Skeletal muscle tissue (tissue), 4 donors: ENCODE results near the gene OR52I1. TPM values are rescaled to one million over a fixed set of nuclear protein-coding genes. Genes with fewer than 3 reads are reported as not detected.

Experiments
- H3K27ac ChIP-seq: one replicate; pipeline ENCODE4 v1.7.0; 2013; ENCODE audit warnings: mild to moderate bottlenecking, low read depth, low read length, inconsistent platforms
- H3K27me3 ChIP-seq, 3 donors: one replicate each; pipeline ENCODE4 v1.7.0; 2013; ENCODE audit warnings: low read length in 3 of 3; ENCODE audit not compliant: control insufficient read depth in 3 of 3, insufficient read depth in 3 of 3
- H3K36me3 ChIP-seq, 3 donors: one replicate each; pipeline ENCODE4 v1.7.0; 2013; ENCODE audit warnings: low read length in 3 of 3; ENCODE audit not compliant: control insufficient read depth in 3 of 3, insufficient read depth in 3 of 3
- H3K4me1 ChIP-seq, 3 donors: one replicate each; pipeline ENCODE4 v1.7.0; 2013; ENCODE audit warnings: low read length in 3 of 3, mild to moderate bottlenecking in 3 of 3; ENCODE audit not compliant: control insufficient read depth in 3 of 3, insufficient read depth in 3 of 3
- H3K4me3 ChIP-seq, 3 donors: one replicate each; pipeline ENCODE4 v1.7.0; 2013; ENCODE audit warnings: low read length in 3 of 3
- H3K9ac ChIP-seq, 3 donors: one replicate each; pipeline ENCODE4 v1.7.0; 2013; ENCODE audit warnings: low read length in 3 of 3, mild to moderate bottlenecking in 3 of 3, moderate library complexity in 2 of 3, low read depth in 1 of 3
- H3K9me3 ChIP-seq, 3 donors: one replicate each; pipeline ENCODE4 v1.7.0; 2013; ENCODE audit warnings: low read length in 3 of 3; ENCODE audit not compliant: control insufficient read depth in 3 of 3
- total RNA-seq: library from RNA; depleted of rRNA; stranded (reverse); fragments of >200 nt; gene quantifications from one replicate; pipeline ENCODE4 v1.2.3, GENCODE V29; 2014
- donor health status: Osteomylitis.

Gene OR52I1
- total RNA-seq, 1 donor from 2014 or later: not detected

DNA sequence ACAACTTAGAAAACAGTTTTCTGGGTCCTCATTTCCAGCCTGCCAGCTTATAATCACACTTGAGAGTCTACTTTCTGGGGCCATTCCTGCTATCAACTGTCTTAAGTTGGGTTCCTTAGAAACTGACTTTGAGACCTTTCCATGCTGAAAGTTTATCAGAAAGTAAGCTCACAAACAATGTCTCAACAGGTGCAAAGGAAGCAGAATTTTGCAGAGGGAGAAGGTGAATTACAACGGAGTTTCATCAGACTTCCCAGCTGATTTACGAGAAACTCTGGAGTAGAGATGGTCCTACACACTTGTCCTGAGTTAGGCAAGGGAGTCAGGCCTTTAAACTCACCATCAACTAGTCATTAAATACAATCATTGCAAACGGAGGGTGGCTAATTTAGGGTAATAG, 17.0 kb upstream of the OR52I1 start:
- Histone ChIP-seq H3K4me1 (no peaks in the 10 kb centered on the region), H3K36me3 (no peaks in the 10 kb centered on the region), H3K4me3 (no peak overlapping the region), H3K27ac (no peak overlapping the region), H3K27me3 (no peaks in the 10 kb centered on the region), H3K9me3 (no peaks in the 10 kb centered on the region), H3K9ac (no peak overlapping the region)

DNA sequence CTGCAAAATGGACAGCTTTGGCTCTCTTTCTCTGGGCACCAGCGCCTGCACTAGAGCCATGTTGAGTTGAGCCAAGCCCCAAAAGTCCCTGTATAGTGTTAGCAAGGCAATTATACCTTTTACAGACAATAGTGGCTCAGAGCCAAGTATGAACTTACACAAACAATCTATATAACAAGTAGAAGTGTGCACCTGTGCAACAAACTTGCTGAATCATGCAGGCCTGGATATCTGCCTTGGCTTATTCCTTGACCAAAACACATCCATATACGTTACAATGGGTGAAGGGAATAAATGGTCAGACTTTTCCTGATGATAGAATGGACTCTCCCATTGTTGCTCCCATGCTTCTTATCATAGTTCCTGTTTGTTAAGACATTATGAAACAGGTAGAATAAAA, 16.1 kb upstream of the OR52I1 start:
- no peak overlapping the region for H3K27ac ChIP-seq
- no peaks in the 10 kb centered on the region for H3K36me3 ChIP-seq
- H3K9me3 ChIP-seq: no peaks in the 10 kb centered on the region
- no peaks in the 10 kb centered on the region for H3K4me1 ChIP-seq
- H3K4me3 ChIP-seq: no peak overlapping the region
- H3K9ac ChIP-seq: no peak overlapping the region
- H3K27me3 ChIP-seq: no peaks in the 10 kb centered on the region

DNA sequence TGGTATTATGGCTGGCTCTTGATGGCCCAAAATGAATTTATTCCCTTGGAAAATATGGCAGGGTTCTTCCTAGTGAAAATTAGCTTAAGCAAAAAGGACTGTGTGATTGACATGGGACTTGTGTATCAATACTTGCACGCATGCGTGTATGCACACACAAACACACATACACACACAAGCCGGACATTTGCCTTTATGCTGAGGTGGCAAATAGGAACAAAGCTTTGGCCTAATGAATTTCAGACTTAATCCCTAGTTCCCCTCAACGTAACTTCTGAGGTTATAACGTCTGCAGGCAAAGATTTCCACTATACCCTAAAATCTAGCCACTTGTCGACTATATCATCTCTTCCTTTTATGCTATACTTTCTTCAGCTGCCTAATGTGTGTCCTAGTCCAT, 15.2 kb upstream of the OR52I1 start:
- Histone ChIP-seq H3K9me3 (no peaks in the 10 kb centered on the region), H3K4me3 (no peak overlapping the region), H3K4me1 (no peaks in the 10 kb centered on the region), H3K27ac (no peak overlapping the region), H3K36me3 (no peaks in the 10 kb centered on the region), H3K9ac (no peak overlapping the region), H3K27me3 (no peaks in the 10 kb centered on the region)

DNA sequence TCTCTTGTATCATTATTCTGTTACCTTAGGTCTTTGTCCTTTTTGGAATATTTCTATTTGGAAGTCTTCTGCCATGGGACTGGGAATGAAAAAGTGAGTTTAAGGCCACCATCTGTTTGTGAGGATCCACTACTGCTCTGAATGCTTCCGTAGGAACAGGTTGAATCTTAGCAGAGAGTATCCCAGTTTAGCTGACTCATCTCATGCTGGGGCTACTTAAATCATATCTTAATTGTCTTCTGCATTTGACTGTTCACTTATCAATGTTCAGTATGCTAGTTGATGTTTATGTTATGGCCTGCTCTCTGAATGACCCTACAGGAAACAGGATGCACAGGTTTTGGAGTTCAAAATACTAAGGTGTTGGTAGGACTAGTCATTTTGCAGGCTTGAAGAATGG, 13.7 kb upstream of the OR52I1 start:
- Histone ChIP-seq H3K4me3 (no peak overlapping the region), H3K36me3 (no peaks in the 10 kb centered on the region), H3K4me1 (no peaks in the 10 kb centered on the region), H3K9ac (no peak overlapping the region), H3K27ac (no peak overlapping the region), H3K27me3 (no peaks in the 10 kb centered on the region), H3K9me3 (no peaks in the 10 kb centered on the region)

DNA sequence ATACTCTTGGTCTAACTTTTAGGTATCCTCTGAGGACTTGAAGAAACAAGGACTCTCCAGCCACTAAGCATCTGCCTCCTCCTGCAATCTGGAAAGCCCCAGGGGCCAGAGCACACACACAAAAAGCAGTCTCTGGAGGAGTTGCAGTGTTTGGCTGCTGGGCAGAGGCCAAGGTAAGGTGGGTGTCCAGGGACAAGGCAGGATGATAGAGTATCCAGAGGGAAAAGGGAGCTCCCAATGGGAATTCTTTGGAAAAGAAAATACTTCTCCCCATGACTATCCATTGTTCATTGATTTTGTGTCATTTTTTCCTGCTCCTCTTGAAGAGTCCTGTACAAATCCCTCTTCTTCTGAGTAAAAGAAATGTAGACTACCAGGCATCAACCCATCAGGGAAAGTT, 12.4 kb upstream of the OR52I1 start, which contains the start of gene OR52I2:
TSS of gene OR52I2 (plus strand) at position 301 of the 400 bp plus-strand sequence.
- no peaks in the 10 kb centered on the region for H3K27me3 ChIP-seq
- no peak within 1 kb of the TSS for H3K27ac ChIP-seq
- H3K36me3 ChIP-seq: no peaks in the 10 kb centered on the region
- no peaks in the 10 kb centered on the region for H3K9me3 ChIP-seq
- no peak within 1 kb of the TSS for H3K4me3 ChIP-seq
- H3K9ac ChIP-seq: no peak within 1 kb of the TSS
- no peaks in the 10 kb centered on the region for H3K4me1 ChIP-seq

DNA sequence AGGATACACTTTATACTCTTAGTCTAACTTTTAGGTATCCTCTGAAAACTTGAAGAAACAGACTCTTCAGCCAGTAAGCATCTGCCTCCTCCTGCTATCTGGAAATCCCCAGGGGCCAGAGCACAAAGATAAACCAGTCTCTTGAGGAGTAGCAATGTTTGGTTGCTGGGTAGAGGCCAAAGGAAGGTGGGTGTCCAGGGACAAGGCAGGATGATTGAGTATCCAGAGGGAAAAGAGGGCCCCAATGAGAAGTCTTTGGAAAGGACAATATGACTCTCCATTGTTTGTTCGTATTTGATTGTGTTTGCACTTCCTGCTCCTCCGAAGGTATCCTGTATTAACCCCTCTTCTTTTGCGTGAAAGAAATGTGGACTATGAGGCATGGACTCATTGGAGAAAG, 4.8 kb upstream of the OR52I1 start:
- Histone ChIP-seq H3K4me1 (no peaks in the 10 kb centered on the region), H3K27ac (no peak overlapping the region)

DNA sequence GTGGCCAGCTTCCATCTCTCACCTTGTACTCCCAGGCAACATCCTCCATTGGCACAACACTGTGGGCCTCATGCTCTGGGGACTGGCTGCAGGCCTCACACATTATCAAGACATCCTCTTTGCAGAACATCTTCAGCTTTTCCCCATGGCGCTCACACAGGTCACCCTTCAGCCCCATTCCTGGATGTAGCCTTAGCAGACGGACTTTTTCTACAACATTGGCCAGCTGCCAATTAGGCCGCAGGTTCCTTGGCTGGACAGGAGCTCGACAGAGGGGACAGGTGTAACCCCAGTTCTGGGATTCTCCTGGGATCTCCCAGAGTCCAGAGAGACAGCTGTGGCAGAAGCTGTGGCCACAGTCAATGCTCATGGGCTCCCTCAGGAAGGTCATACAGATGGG, 11.2 kb downstream of the OR52I1 start:
- Histone ChIP-seq H3K27me3 (no peaks in the 10 kb centered on the region), H3K4me1 (peaks cover 7 to 18% (median 12%) of the 10 kb centered on the region in 3 donors), H3K27ac (no peak overlapping the region), H3K4me3 (no peak overlapping the region), H3K9ac (no peak overlapping the region), H3K9me3 (no peaks in the 10 kb centered on the region), H3K36me3 (peaks cover 42 to 50% (median 44%) of the 10 kb centered on the region in 3 donors)

More for the DNA sequence above, 4.8 kb upstream of the OR52I1 start:
- Histone ChIP-seq H3K9me3 (no peaks in the 10 kb centered on the region), H3K4me3 (no peak overlapping the region), H3K27me3 (no peaks in the 10 kb centered on the region), H3K9ac (no peak overlapping the region), H3K36me3 (no peaks in the 10 kb centered on the region)

DNA sequence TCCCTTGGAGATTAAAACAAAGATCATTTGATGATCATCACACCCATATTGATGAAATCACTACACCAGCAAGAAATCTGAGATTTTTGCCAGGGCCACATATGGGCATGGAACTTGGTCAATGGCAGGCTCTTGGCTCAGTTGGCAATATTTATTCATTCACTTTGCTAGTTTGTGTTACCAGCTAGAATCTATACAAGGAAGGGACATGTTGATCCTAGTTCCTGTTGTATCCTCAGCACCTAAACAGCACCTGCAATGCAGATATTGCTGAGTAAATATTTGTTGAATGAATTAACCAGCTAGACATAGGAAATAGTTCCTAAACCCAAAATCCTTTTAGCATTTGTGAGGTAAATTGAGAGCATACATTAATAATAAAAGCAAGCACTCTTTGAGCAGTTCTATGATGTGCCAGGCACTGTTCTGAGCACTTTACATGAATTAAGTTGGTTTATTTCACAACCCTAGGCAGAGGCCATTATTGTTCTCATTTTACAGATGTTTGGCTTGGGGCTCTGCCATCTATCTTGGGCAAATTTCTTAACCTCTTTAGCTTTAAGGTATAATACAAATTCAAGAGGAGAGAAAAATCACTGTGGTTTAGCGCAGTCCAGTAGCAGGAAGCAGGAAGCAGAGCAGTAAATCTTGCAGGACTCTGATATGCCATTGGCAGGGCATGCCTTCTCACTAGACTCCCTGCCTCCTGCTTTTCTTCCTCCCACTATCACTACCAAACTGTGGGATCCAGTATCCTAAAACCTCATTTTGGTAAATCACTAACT, 12.6 kb downstream of the OR52I1 start:
- Histone ChIP-seq H3K9ac (peak overlapping the region in 1 of 3 donors; percentile 78), H3K4me1 (peaks cover 7 to 18% (median 12%) of the 10 kb centered on the region in 3 donors), H3K4me3 (peak overlapping the region; percentile 72 to 79 (median 76)), H3K27me3 (no peaks in the 10 kb centered on the region), H3K27ac (no peak overlapping the region), H3K9me3 (no peaks in the 10 kb centered on the region), H3K36me3 (peaks cover 28 to 36% (median 30%) of the 10 kb centered on the region in 3 donors)

DNA sequence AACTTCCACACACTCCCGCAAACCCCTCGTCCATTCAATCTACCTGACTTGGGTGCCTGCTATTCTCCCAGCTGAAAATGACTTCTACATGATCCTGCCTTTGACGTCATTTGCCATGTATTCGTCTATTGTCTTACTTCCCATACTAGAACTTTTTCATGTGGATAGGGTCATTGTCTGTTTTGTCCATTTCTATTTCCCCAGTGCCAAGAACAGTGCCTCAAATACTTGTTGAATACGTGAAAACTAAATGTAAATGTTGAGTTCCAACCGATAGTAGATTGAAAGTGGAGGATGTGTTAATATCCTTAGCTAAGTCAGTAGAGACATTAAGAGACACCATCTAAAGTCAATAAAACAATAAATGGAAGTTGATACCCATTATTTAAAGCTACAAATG, 13.3 kb downstream of the OR52I1 start:
- Histone ChIP-seq H3K9me3 (no peaks in the 10 kb centered on the region), H3K4me3 (peak overlapping the region; percentile 72 to 79 (median 76)), H3K27ac (peak overlapping the region; percentile 84), H3K36me3 (peaks cover 22 to 29% (median 24%) of the 10 kb centered on the region in 3 donors), H3K9ac (peak overlapping the region; percentile 78 to 91 (median 87)), H3K27me3 (no peaks in the 10 kb centered on the region), H3K4me1 (peaks cover 7 to 18% (median 12%) of the 10 kb centered on the region in 3 donors)

DNA sequence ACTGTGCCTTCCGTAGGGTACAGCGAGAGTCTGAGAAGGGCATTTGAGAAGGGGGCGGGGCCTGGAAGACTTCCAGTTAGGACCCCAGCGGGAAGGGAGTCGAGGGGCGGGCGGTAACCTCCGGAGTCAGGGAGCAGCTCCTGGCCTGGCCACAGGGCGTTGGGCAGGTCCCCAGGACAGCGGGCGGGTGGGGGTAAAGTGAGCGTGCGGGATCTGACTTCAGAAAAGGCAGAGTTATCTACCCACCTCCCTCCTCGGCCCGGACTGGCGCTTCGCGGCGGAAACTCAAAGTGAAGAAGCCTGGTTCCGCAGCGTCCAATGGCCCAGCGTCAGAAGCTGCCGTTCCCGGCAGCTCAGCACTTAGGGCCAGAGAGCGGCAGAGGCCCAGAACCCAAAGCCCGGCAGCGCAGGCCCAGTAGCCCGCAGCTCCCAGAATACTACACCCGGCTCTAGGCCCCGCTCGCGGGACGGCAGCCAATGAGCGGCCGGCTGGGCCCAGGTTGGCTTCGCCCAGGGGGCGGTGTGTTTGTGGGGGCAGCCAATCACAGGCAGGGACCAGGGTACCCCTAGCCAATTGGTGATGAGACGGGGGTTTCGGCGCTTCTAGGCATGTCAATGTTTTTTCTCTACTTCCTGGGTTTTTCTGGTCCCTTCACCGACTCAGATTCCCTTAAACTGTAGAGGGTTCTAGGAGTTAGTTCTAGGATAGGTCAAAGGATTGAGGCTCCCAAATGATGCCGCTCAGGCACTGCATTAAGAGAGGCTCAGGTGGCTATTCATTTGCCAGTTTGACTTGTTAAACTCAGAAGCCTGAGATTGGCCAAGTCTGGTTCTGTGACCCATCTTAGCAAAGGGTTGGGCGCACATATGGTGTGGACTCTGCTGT, 14.2 kb downstream of the OR52I1 start, which contains the start of gene TRIM68:
TSS of gene TRIM68 (minus strand) at position 451 of the 886 bp plus-strand sequence. CDS start 2,727 bp downstream, outside the sequence.
- peak within 1 kb of the TSS; percentile 84 for H3K27ac ChIP-seq
- no peaks in the 10 kb centered on the region for H3K9me3 ChIP-seq
- no peaks in the 10 kb centered on the region for H3K27me3 ChIP-seq
- H3K9ac ChIP-seq: peak within 1 kb of the TSS; percentile 78 to 91 (median 87)
- peak within 1 kb of the TSS; percentile 72 to 79 (median 76) for H3K4me3 ChIP-seq
- H3K36me3 ChIP-seq: peaks cover 14 to 20% (median 15%) of the 10 kb centered on the region in 3 donors
- peaks cover 7 to 18% (median 12%) of the 10 kb centered on the region in 3 donors for H3K4me1 ChIP-seq
